OCI-LY7 (cell line): ENCODE data around the gene MRFAP1. TPM values are rescaled to one million over a fixed set of nuclear protein-coding genes. Genes with fewer than 3 reads are reported as not detected.
A peak's percentile ranks its signal among the peaks of the same experiment; 100 is the strongest.
"Not testable (repeated sequence)": the region's sequence is repeated elsewhere in the genome, so short reads cannot be mapped to it uniquely, and the experiment has no call there.

Source experiments
- BruUV-seq: library from RNA; stranded (reverse); fragments of 400-500 nt; replicated peaks from 2 replicates; lab custom pipeline; 2021; lab: Mats Ljungman, UMichigan
- CTCF ChIA-PET: fragments of 300-600 bp; sonication (Branson Sonifier 250); formaldehyde crosslinking; loops from one replicate; lab custom pipeline; 2022; ENCODE audit warnings: antibody characterized with exemption; ENCODE audit not compliant: unreplicated experiment; lab: Charles Lee
- POLR2A ChIA-PET: fragments of 300-600 bp; sonication (Branson Sonifier 250); formaldehyde crosslinking; loops from one replicate; lab custom pipeline; 2022; ENCODE audit warnings: antibody characterized with exemption; lab: Charles Lee
- DNase-seq: peaks from one replicate; pipeline ENCODE4 v3.0.0-alpha.2; 2015; ENCODE audit warnings: low spot score
- H2AFZ ChIP-seq: fragments of 200-600 bp; sonication (generic), shearing (Covaris generic); 2 replicates; pipeline ENCODE4 v1.6.1; 2014; ENCODE audit warnings: mild to moderate bottlenecking, antibody characterized with exemption, low read length, moderate library complexity
- H3K27ac ChIP-seq: fragments of 200-600 bp; sonication (generic); 2 replicates; pipeline ENCODE4 v1.5.1; 2014; ENCODE audit warnings: mixed run types, low read depth, mild to moderate bottlenecking, moderate library complexity, low read length, inconsistent platforms; ENCODE audit not compliant: poor library complexity, severe bottlenecking
- H3K36me3 ChIP-seq: fragments of 200-600 bp; sonication (generic); 2 replicates; pipeline ENCODE4 v1.6.1; 2014; ENCODE audit warnings: mild to moderate bottlenecking, antibody characterized with exemption, low read length, moderate library complexity, mixed read lengths; ENCODE audit not compliant: insufficient read depth
- H3K4me1 ChIP-seq: fragments of 200-600 bp; sonication (generic); 2 replicates; pipeline ENCODE4 v1.5.1; 2014; ENCODE audit warnings: mild to moderate bottlenecking, low read length; ENCODE audit not compliant: insufficient read depth, poor library complexity, severe bottlenecking
- H3K4me2 ChIP-seq: fragments of 200-600 bp; sonication (generic); 2 replicates; pipeline ENCODE4 v1.6.1; 2014; ENCODE audit warnings: mild to moderate bottlenecking, low read length
- H3K4me3 ChIP-seq: fragments of 200-600 bp; sonication (generic); 2 replicates; pipeline ENCODE4 v1.5.1; 2014; ENCODE audit warnings: mild to moderate bottlenecking, low read depth, low read length; ENCODE audit not compliant: poor library complexity, severe bottlenecking
- H3K79me2 ChIP-seq: fragments of 200-600 bp; sonication (generic); 2 replicates; pipeline ENCODE4 v1.6.1; 2016; ENCODE audit warnings: low read depth, mild to moderate bottlenecking, low read length, moderate library complexity, mixed read lengths; ENCODE audit not compliant: insufficient read depth
- H3K9me2 ChIP-seq: fragments of 200-600 bp; sonication (generic); 2 replicates; pipeline ENCODE4 v1.6.1; 2016; ENCODE audit warnings: mild to moderate bottlenecking, low read length, mixed read lengths; ENCODE audit not compliant: insufficient read depth
- H3K9me3 ChIP-seq: fragments of 200-600 bp; sonication (generic); 2 replicates; pipeline ENCODE4 v1.6.1; 2014; ENCODE audit warnings: mild to moderate bottlenecking, mixed run types, low read length, mixed read lengths
- H4K20me1 ChIP-seq: fragments of 200-600 bp; sonication (generic); 2 replicates; pipeline ENCODE4 v1.6.1; 2014; ENCODE audit warnings: mild to moderate bottlenecking, antibody characterized with exemption, low read length, moderate library complexity, mixed read lengths; ENCODE audit not compliant: insufficient read depth
- EZH2phosphoT487 ChIP-seq: fragments of 200-600 bp; sonication (generic); IDR thresholded peaks from 2 replicates; pipeline ENCODE4 v1.6.1; 2018; ENCODE audit warnings: low read depth, borderline replicate concordance, mild to moderate bottlenecking, mixed run types, antibody characterized with exemption, low read length, moderate library complexity, mixed read lengths
- intact Hi-C: fragments of 100-400 bp; cut with micrococcal nuclease; formaldehyde crosslinking; loops from one replicate; pipeline ENCODE4 v1.10.0; 2022; ENCODE audit not compliant: unreplicated experiment
- total RNA-seq, 2 experiments: library from RNA; depleted of rRNA in 1 of 2; stranded (reverse); fragments of >200 nt in 1 of 2; shearing (Covaris generic) in 1 of 2; gene quantifications; 2 replicates each; pipeline ENCODE4 v1.2.3, GENCODE V29; 2014 to 2022
- TF ChIP-seq, protein P1 (sequence below): fragments of 200-600 bp; sonication (generic); conservative IDR thresholded peaks from 2 replicates; pipeline ENCODE4 v1.5.1; 2014; ENCODE audit warnings: mild to moderate bottlenecking, antibody characterized with exemption, low read length, moderate library complexity, mixed read lengths

The MRFAP1 gene
- total RNA-seq, 2 experiments from 2014 or later = 90.8 to 224 TPM

- H3K79me2 ChIP-seq = no peaks in the 10 kb centered on the region
- no peak for DNase-seq
- no TSS peak for BruUV-seq
- CTCF ChIA-PET = no interaction called here
- no peaks in the 10 kb centered on the region for H3K36me3 ChIP-seq
- POLR2A ChIA-PET = no interaction called here
- TF ChIP-seq, protein P1, sequence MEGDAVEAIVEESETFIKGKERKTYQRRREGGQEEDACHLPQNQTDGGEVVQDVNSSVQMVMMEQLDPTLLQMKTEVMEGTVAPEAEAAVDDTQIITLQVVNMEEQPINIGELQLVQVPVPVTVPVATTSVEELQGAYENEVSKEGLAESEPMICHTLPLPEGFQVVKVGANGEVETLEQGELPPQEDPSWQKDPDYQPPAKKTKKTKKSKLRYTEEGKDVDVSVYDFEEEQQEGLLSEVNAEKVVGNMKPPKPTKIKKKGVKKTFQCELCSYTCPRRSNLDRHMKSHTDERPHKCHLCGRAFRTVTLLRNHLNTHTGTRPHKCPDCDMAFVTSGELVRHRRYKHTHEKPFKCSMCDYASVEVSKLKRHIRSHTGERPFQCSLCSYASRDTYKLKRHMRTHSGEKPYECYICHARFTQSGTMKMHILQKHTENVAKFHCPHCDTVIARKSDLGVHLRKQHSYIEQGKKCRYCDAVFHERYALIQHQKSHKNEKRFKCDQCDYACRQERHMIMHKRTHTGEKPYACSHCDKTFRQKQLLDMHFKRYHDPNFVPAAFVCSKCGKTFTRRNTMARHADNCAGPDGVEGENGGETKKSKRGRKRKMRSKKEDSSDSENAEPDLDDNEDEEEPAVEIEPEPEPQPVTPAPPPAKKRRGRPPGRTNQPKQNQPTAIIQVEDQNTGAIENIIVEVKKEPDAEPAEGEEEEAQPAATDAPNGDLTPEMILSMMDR = no peak
- no peak for TF ChIP-seq EZH2phosphoT487
- H3K9me3 ChIP-seq = no peaks in the 10 kb centered on the region
- H3K27ac ChIP-seq = no peak overlapping the region
- H3K9me2 ChIP-seq = no peaks in the 10 kb centered on the region
- intact Hi-C loops = no loop called here
- H3K4me2 ChIP-seq = no peak overlapping the region
- H2AFZ ChIP-seq = no peak overlapping the region
- H3K4me3 ChIP-seq = no peak overlapping the region
- H4K20me1 ChIP-seq = no peaks in the 10 kb centered on the region
- no peaks in the 10 kb centered on the region for H3K4me1 ChIP-seq
Observed at GRCh38 chr4:6668391-6668790, 27.9 kb downstream of the MRFAP1 start.

DNA sequence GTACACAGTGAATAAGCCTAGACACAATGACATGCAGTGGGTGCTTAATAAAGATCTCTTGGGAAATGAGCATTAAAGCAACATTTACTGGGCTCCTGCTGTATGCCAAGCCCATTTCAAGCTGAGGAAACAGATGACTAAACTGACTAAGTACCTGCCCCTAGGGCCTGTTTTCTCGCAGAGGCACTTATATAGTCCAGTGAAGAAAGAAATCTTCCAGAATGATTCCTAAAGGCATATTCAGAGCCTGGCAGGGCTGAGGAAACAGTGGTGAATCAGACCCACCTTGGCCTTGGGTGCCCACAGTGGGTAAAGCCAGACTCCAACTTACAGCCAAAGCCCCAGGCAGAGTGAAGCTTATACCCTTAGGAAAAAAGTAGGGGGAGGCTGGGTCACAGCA, 31.2 kb downstream of the MRFAP1 start:
- H3K27ac ChIP-seq = no peak overlapping the region
- H3K9me2 ChIP-seq = no peaks in the 10 kb centered on the region
- H2AFZ ChIP-seq = no peak overlapping the region
- H3K79me2 ChIP-seq = peaks cover 24% of the 10 kb centered on the region
- H3K4me3 ChIP-seq = no peak overlapping the region
- TF ChIP-seq, protein P1 = no peak
- TF ChIP-seq EZH2phosphoT487 = no peak
- no peaks in the 10 kb centered on the region for H3K9me3 ChIP-seq
- ChIA-PET CTCF (no interaction called here), POLR2A (interaction anchor here (0.6 kb wide), 1 partner anchor 38 kb away, joined by 4 read pairs; the partner anchor contains the start of gene MRFAP1L1)
- BruUV-seq = no TSS peak
- peaks cover 17% of the 10 kb centered on the region for H3K36me3 ChIP-seq
- intact Hi-C loops = no loop called here
- no peak overlapping the region for H3K4me2 ChIP-seq
- DNase-seq = no peak
- H4K20me1 ChIP-seq = peaks cover 13% of the 10 kb centered on the region
- peaks cover 18% of the 10 kb centered on the region for H3K4me1 ChIP-seq

DNA sequence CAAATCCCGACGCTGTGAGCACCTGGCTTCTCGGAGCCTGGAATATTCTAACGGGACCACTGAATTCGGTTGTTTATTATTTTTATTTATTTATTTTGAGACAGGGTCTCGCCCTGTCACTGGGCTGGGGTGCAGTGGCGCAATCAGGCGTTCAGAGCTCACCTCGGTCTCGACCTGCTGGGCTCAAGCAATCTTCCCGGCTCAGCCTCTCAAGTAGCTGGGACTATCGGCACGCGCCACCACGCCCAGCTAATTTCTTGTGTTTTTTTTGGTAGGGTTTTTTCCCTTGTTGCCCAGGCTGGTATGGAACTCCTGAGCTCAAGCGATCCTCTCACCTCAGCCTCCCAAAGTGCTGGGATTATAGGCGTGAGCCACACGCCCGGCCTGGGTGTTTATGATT, 31.6 kb downstream of the MRFAP1 start:
- Histone ChIP-seq H3K36me3 (peaks cover 21% of the 10 kb centered on the region), H3K4me3 (no peak overlapping the region), H3K9me2 (no peaks in the 10 kb centered on the region), H2AFZ (no peak overlapping the region), H3K4me1 (peaks cover 21% of the 10 kb centered on the region), H3K79me2 (peaks cover 25% of the 10 kb centered on the region), H3K4me2 (no peak overlapping the region), H3K27ac (no peak overlapping the region), H3K9me3 (no peaks in the 10 kb centered on the region), H4K20me1 (peaks cover 13% of the 10 kb centered on the region)
- ChIA-PET POLR2A (interaction anchor here (0.6 to 2.1 kb wide), 4 partner anchors 10 to 38 kb away, joined by 4 to 8 read pairs (median 6); partner anchors contain the start of gene MRFAP1L1), CTCF (no interaction called here)
- TF ChIP-seq, protein P1 = no peak
- TF ChIP-seq EZH2phosphoT487 = no peak
- no TSS peak for BruUV-seq
- no peak for DNase-seq
- intact Hi-C loops = no loop called here

DNA sequence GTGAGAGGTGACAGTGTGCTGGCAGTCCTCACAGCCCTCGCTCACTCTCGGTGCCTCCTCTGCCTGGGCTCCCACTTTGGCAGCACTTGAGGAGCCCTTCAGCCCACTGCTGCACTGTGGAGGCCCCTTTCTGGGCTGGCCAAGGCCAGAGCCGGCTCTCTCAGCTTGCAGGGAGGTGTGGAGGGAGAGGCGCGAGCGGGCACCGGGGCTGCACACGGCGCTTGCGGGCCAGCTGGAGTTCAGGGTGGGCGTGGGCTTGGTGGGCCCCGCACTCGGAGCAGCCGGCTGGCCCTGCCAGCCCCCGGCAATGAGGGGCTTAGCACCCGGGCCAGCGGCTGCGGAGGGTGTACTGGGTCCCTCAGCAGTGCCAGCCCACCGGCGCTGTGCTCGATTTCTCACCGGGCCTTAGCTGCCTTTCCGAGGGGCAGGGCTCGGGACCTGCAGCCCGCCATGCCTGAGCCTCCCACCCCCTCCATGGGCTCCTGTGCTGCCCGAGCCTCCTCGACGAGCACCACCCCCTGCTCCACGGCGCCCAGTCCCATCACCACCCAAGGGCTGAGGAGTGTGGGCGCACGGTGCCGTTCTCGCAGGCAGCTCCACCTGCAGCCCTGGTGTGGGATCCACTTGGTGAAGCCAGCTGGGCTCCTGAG, 32.2 kb downstream of the MRFAP1 start:
- peak overlapping the region; percentile 85 for H3K27ac ChIP-seq
- intact Hi-C loops, BruUV-seq: not testable (repeated sequence)

More for the DNA sequence above, 32.2 kb downstream of the MRFAP1 start:
- ChIA-PET POLR2A (interaction anchor here (0.6 to 2.1 kb wide), 12 partner anchors 9 to 84 kb away, joined by 3 to 12 read pairs (median 6); partner anchors contain the start of genes MRFAP1 and MRFAP1L1), CTCF (interaction anchor here (0.5 to 1.2 kb wide), 3 partner anchors 34 to 1486 kb away, joined by 3 to 5 read pairs (median 3); no protein-coding TSS in a partner anchor)
- not testable (repeated sequence) for H2AFZ ChIP-seq, H3K4me3 ChIP-seq, H3K9me2 ChIP-seq, H3K4me2 ChIP-seq, DNase-seq, H3K9me3 ChIP-seq
- peaks cover 13% of the 10 kb centered on the region for H4K20me1 ChIP-seq
- H3K36me3 ChIP-seq = peaks cover 27% of the 10 kb centered on the region
- peaks cover 24% of the 10 kb centered on the region for H3K4me1 ChIP-seq
- H3K79me2 ChIP-seq = peaks cover 25% of the 10 kb centered on the region
